ENCODE results near the gene UQCC2.

UQCC2 gene

DNA sequence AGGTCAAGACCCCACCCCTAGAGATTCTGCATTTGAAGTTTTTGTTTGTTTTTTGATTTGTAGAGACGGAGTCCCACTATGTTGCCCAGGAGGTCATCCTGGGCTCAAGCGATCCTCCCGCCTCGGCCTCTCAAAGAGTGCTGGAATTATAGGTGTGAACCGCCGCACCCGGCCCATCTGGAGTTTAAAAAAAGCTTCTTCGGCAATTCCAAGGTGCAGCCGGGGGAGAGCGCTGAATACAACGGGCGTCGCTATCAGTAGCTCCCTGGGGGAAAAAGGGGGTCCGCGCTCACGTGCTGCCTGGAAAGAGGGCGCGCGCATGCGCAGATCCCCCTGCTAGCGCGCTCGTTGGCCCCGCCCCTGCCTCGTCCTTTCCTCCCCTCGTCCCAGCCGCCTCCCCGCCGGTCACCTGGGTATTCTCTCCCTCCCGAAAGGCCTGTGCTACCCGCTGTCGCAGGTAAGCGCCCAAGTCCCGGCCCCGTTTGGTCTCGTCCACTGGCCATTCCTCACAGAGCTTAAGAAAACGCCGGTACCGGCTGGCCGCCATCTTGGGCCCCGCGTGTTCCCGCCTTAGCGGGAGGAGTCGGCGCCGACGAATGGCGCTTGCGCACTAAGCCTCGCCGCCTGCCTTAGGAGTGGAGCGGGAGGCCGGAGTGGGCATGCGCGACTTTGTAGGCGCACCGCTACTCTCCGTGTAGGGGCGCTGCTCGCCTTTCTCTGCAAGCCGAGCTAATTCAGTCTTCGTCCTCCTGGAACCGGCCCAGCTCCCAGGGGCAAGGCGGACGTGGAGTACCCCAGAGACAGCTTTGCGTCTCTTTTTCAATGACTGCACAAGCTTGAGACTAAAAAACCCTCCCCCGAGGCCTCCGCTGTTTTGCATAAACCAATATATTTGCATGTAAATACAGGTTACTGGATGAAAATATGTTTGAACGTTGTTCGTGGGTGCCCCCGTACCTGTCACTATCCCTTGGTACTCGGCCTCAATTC lies at the start of gene UQCC2:
Gene UQCC2, minus strand, starts transcription at position 561 of the 990 bp plus-strand sequence. Its CDS starts 14 bp downstream, at position 547.
- peak; percentile 92 to 95 for DNase-seq (ENCODE audit: low read depth in 2 of 2)

DNA sequence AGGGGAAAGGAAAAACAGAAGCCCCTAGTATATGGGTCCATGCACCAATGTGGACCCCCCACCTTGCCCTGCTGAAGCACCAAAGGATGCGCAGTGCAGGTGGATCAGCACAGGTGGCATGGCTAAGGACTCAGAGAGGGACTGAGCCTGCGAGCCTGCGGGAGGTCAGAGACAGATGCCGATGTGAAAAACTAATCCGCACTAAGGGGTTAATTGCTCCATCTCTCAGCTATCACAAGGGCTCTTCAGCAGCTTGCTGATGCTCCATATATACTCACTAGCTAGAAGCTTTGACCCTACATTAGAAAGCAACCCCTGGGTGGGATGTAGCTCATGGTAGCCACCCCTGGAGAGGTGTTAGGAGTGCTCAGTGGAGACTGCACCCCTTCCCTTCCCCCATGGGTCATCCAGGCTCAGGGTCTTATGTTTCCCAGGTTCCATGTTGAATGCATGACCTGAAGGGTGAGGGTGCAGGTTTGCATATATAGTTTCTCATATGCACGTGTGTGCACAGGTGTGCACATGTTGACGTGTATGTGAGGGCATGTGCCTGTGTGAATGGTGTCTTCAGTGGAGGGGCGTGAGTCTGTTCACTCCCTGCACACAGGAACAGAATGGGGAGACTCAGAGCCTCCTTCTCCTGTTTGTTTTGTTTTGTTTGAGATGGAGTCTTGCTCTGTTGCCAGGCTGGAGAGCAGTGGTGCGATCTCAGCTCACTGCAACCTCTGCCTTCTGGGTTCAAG lies 48.6 kb upstream of the UQCC2 start:
- no peak for DNase-seq (ENCODE audit: low read depth in 2 of 2)

DNA sequence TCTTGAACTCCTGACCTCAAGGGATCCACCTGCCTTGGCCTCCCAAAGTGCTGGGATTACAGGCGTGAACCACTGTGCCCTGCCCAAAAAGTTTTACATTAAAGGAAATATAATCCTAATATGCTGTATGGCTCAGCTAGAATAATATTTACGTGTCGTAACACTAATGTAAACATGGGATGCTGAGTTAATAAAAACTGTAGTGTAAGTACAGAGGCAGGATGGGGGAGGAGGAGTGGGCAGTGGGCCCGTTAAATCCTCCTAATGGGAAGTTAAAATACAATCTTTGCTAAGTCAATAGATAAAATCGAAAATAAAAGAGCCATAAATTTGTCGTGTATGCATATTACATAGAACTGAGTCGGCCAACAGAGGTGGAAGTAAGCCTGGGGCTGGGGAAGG lies 47.3 kb upstream of the UQCC2 start:
- no peak for DNase-seq (ENCODE audit: low read depth in 2 of 2)

DNA sequence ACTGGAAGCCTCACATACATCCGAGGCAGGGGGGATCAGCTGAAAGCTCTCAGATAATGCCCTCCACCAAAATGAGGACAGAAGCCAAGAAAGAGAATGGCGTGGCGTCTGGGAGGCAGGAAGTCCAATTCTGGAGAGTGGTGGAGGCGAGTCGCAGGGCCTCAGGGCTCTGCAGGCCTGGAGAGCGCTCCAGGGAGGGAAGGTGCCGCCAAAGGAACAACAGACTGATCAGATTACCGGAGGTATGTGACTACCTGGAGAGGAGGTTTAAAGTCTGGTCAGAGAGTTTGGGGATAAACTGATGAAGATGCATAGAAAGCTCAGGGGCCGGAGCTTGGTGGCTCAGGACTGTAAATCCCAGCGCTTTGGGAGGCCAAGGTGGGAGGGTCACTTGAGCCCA lies 46.4 kb upstream of the UQCC2 start:
- no peak for DNase-seq (ENCODE audit: low read depth in 2 of 2)

DNA sequence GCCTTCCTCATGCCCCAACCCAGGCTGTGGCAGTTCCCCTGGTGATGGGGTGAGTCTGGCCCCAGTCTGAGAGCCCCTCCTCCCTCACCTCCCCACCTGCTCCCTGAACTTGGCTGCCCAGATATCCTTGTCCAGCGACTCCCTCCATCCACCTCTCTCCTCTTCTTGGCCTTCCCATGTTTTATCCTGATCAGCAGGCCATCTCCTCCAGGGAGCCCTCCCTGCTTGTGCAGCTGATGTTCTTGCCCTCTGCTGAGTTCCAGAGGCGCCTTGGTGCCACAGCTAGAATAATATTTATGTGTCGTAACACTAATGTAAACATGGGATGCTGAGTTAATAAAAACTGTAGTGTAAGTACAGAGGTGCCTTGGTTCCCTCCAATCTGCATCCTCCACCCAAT lies 45.6 kb upstream of the UQCC2 start:
- DNase-seq (ENCODE audit: low read depth in 2 of 2) = no peak

DNA sequence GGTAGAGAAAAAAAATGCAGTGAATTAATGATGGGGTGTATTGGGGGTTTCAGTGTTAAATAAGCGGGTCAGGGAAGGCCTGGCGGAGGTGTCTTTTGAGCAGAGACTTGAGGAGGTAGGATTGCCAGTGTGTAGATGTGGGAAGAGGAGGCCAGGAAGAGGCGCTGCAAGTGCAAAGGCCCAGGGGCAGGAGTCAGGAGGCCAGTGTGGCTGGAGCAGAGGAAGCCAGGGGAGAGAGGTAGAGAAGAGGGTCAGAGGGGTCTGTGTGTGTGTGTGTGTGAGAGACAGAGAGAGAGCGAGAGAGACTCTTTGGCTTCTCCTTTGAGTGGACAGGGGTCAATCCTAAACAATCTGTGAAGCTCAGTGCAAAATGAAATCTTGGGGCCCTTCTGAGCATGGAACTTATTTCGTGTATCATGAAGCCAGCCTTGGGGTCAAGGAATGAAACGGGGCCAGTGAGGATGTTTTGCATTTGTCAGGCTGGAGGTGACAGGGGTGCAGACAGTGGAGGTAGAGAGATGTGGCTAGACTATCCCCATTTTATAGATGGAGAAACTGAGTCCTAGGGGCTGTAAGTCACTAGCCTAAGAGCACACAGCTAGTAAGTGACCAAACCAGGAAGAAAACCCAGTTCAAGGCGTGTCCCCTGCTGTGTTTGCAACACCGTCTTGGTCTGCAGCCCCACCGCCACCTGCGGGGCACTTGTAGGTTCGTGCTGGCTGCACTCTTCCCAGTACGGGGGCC lies 44.9 kb upstream of the UQCC2 start:
- no peak for DNase-seq (ENCODE audit: low read depth in 2 of 2)

DNA sequence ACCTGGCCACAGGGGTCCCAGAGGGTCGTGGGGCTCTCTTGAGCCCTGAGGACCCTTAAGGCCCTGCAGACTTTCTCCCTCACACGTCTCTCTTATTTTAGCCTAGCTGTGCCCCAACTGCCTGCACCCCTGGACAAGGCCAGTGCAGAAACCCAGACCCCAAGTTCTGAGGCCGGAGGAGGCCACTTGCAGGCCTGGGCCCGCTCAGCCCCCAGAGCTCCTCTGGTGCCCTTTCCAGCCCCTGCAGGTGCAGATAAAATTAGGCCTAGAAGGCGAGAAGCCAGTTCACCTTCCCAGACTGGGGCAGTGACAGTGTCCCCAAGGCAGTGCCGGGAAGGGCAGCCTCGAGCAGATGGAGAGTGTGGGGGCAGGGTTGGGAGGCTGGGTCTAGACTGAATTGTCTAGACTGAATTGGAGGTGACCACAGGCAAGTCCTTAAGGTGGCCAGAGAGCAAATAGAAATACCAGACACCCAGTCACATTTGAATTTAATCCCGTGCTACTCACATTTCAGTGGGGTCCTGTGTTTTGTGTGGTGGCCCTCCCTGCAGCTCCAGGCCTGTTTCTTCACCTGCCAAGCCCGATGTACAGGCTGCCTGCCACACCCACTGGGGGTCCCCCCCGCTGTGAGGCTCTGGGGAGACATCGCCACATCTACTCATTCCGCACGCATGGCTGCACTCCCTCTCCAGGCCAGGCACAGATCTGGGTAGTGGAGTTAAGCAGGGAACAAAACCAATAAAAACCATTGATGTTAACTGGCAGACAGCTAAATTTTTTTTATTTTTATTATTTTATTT lies 43.8 kb upstream of the UQCC2 start:
- no peak for DNase-seq (ENCODE audit: low read depth in 2 of 2)

DNA sequence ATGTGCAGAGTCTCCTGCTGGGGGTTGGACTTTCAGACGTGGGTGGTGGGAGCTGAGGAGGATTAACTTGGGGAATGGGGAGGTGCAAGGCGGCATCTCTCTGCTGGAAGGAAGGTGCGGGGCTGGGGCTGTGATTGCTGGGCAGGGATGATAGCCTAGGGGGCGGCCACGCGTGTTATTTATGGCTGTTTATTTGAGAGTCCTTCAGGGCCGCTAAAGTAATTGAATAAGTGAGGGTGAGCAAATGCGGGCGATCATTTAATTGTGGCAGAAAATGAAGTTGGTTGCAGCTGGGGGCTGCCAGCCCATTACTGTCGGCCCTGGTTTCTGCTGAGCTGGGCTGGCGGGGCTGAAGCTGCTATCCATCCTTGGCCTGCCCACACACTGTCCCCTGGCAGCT lies 42.7 kb upstream of the UQCC2 start:
- DNase-seq (ENCODE audit: low read depth in 2 of 2) = no peak

DNA sequence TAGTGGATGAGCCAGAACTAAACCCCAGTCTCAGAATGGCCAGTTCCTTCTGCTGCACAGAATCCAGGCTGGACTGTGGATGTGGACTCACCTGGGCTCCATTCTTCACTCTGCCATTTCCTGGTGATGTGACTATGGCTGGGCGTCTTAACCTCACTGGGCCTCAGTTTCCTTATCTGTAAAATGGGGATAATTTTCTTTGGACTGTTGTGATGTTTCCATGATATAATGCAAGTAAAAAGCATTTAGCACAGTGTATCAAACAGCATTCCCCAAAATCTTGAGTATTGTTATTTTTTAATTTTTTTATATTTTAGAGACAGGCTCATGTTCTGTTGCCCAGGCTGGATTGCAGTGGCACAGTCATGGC lies 41.1 kb upstream of the UQCC2 start:
- DNase-seq (ENCODE audit: low read depth in 2 of 2) = no peak

DNA sequence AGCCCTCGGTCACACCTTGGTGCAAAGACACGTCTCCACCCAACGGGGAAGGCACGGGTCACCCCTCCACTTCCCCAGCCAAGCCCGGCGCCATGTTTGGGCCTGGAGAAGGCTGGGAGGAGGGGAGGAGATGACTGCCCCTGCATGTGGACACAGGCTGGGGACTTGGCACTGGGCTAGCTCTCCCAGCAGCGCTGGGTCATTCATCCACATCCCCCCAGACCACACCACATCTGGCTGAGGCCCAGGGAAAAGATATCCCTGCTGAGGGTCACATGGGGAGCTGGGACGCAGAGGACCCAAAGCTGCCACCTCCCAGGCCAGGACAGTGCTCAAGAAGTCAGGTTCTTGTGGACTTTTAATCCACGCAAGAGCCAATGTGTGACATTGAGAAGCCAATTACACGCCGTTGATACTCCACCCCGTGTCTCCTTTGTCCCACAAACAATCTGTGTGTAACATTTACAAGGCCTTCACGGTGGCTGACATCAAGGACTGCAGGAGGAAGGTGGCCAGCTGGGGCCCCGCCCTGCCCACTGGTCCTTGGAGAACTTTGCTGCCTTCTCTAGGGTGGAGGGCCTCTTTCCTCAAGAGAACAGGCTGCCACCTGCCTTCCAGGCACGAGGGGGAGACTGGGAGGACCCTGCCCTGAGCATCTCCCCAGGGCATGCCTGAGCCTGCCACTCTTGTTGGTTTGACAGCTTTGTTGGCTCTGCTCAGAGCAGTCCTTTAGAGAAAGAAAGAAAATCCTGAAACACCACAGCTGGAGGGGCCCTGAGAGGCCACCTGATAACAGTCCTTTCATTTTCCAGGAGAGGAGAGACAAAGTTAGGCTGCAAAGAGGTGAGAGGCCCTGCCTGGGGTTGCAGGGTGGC lies 40.5 kb upstream of the UQCC2 start:
- DNase-seq (ENCODE audit: low read depth in 2 of 2) = no peak

DNA sequence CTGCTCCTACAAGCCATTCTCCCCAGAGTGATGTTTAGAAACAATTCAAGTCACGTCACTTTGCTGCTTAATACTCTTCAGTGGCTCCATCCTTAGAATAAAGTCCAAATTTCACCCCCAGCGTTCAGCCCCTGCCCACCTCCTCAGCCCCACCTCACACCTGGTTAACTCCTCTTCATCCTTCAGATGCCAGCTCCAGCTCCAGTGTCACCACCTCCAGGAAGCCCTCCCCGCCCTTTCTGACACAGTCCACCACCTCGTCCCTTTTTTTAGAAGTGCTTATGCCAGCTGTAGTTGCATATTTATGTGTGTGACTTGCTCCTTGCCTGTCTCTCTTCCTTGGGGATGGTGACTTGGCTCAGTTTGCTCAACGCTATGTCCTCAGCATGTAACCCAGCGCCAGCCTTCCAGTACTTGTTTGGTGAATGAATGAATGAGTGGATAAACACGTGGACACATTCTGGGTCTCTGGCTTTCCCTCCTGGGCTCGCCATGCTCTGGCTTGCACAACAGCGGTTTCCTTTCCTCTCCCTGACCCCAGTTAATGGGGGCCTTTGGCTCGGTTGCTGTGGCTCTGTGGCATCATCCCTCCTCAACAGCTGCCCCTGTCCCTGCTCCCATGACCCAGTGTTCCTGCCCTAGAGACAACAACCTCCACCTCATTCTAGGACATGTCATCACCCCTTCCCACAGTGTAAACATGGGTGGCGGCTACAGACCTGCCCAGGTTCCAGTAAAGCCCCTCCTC lies 38.9 kb upstream of the UQCC2 start:
- DNase-seq (ENCODE audit: low read depth in 2 of 2) = no peak

DNA sequence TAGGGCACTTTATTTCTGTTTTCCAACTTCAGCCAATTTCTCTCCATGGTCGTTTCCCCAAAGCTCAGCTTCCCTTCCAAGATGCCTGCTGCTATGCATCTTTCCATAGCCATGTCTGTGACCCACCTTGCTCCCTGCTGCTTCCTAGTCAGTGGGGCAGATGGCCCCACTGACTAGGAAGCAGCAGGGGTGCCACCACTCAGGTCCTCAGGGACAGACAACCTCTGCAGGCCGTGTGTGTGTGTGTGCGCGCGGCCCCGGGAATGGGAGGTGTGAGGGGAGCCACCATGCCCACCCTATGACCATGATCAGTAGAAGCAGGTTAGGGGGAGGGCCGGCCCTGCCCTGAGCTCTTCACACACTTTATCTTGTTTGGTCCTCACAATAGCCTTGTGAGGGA lies 37.9 kb upstream of the UQCC2 start:
- DNase-seq (ENCODE audit: low read depth in 2 of 2) = no peak

DNA sequence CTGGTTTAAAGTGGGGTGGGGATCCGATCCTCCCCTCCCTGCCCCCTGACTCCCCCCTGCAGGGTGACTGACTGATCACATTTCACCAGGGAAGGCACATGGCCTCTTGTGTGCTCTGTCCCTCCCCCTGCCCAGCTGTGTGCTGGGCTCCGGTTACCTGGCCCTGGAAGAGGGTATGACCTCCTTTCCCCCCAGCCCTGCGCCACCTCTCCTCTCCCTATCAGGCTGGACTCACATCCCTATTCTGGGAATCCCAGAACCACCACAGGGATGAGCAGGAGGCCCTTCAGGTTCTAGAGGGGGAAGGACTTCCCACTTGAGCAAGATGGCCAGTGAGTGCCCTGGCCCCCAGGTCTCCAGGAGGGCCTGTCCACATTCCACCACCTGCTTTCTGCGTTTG lies 37.3 kb upstream of the UQCC2 start:
- no peak for DNase-seq (ENCODE audit: low read depth in 2 of 2)

DNA sequence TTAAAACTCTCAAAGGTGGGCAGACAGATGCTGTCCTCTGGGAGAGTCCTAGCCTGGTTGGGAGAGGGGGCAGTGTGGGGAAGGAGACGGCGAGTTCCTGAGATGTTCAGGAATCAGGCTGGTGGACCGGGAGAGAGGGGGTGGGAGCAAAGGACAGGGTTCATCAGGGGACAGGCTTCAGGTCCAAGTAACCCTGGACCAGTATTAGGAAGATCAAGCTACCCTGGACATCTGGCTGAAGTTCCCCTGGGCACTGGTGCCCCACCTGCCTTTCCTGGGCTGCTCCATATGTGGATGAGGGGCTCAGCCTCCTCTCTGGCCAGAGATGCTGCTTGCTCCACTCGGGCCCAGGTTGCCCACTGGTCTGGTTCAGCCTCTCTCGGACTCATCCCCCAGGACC lies 36.3 kb upstream of the UQCC2 start:
- DNase-seq (ENCODE audit: low read depth in 2 of 2) = no peak

DNA sequence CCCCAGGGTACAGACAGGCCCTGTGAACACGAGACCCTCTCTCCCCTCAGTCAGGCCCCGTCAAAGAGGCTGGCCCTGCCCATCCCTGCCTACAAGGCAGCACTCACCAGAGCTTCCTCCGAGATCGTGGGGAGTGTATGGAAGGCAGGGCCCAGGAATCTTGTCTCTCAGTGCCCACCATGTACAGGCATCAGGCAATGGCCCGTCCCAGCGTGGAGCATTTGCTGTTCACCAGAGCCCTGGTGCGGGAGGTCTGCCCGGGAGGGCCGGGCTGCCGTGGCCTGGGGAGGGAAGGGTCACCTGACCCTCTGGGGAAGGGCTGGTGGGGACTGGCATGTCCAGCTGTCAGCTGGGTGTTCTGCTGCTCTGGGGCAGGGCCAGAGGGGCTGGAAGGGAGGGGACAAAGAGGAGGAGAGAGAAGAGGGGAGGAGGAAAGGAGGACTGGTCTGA lies 35.2 kb upstream of the UQCC2 start, which contains the start of gene IP6K3:
Gene IP6K3, minus strand, starts transcription at position 255 of the 450 bp plus-strand sequence. CDS start 11,429 bp downstream, outside the sequence.
- DNase-seq (ENCODE audit: low read depth in 2 of 2) = no peak

DNA sequence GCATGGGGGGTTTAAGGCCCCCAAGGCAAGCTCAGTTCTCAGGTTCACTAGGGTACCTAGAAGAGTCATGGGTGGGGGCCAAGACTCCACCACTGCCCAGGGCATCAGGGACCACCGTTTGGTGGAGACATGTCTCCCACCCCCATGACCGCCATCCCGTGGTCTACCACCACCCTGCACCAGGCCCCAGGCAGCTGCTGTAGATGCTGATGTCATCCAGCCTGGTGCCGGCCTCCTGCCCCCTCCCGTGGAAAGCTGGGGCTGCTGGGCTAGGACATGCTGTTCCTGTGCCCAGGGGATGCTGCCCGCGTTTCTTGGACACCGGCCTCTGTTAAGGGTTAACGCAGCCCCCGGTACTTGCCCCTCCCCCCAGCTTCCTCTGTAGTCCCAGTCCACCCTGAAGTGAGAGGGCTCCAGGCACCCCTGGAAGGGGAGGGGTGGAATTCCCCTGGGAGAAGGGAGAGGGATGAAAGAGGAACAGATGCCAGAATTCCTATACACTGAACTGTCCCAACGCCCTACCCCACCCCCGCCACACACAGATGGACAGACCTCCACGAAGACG lies 34.6 kb upstream of the UQCC2 start:
- no peak for DNase-seq (ENCODE audit: low read depth in 2 of 2)

DNA sequence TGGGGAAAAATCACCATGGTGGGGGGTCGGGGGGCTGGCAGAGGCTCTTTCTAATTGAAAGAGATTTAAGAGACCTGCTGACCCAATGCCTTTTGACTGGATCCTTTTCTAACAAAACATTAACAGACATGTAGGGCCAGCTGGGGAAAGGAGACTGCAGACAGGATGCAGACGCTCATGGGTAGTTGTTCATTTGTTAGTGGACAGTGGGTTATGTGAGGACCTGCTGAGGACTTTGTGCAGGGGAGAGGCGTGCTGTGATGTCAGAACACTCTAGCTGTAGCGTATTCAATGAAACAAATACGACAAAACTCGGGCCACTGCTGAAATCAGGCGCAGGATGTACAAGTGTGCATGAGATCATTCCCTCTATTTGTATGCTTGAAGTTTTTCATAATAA lies 34.0 kb upstream of the UQCC2 start:
- DNase-seq (ENCODE audit: low read depth in 2 of 2) = no peak

DNA sequence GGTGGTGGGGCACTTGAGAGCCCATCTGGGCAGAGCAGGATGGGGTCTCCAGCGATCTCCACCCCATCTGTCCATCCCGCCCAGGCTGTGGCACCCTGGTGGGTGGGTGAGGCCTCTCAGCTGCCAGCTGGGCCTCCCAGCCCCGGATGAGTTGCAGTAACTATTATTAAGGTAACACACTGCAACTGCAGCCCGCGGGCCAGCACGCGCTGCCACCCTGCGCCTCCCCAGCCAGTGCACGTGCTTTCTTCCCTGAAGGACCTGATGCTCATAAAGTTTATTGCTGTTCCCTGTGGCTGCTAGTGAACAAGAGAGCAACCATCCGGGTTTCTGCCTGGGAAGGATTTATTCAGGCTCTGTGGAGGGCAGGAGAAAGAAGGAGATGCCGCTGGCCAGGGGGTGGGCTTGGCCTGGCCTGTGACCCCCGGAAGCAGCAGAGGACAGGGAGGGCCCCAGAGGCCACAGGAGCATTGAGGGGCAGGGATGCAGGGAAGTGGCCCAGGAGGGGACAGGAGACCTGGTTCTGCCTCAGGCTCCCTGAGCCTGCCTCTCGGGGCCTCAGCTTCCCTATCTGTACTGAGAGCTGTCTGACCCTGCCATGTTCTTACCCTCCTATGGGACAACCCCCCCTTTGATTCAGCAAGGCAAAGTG lies 33.5 kb upstream of the UQCC2 start:
- DNase-seq (ENCODE audit: low read depth in 2 of 2) = no peak
